GM21367 (cell line): ENCODE measurements around the gene TFB2M.

ENCODE experiments used
- ATAC-seq: cut with Tn5 transposase; IDR thresholded peaks from one replicate; pipeline ENCODE4 v1.9.1; 2021; ENCODE audit not compliant: unreplicated experiment

Gene TFB2M

DNA sequence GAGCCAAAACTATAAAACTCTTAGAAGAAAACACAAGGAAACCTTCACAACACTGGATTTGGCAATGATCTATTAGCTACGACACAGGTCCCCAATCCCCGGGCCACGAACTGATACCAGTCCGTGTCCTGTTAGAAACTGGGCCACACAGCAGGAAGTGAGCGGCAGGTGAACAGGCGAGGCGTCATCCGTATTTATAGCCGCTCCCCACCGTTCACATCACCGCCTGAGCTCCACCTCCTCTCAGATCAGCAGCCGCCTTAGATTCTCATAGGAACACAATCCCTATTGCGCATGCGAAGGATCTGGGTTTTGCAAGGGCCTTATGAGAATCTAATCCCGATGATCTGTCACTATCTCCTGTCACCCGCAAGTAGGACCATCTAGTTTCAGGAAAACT lies 11.9 kb downstream of the TFB2M start:
- no peak for ATAC-seq

GRCh38 chr1:246552110-246552509 lies 14.0 kb downstream of the TFB2M start:
- ATAC-seq: no peak

DNA sequence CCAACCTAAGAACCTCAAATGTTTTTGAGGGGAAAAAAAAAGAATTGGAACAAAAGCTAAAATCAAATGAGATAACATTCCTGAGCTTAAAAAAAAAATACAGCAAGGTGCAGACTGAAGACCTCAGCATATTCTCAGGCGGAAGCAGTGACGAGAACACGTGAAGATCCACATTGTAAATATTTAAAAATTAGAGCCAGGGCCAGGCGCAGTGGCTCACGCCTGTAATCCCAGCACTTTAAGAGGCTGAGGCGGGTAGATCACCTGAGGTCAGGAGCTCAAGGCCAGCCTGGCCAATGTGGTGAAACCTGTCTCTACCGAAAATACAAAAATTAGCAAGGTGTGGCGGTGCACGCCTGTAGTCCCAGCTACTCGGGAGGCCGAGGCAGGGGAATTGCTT lies 15.7 kb downstream of the TFB2M start:
- no peak for ATAC-seq

DNA sequence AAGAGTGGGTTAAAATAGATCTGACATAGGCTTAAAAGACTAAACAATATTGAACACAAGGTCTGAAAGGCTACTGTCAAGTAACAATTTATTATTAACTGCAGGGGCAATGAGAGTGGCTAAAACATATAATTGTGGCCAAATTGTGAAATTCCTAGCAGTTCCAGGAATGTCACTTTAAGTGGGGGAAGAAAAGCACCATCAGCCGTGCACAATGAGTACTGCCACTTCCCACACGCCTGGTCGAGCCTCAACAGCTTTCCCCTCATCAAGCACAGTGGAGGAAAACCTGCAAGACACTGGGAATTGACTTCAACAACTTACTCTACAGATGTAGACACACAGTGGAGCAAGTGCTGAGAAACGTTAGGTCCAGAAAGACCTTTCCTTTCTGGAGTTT lies 16.4 kb downstream of the TFB2M start:
- ATAC-seq: no peak

DNA sequence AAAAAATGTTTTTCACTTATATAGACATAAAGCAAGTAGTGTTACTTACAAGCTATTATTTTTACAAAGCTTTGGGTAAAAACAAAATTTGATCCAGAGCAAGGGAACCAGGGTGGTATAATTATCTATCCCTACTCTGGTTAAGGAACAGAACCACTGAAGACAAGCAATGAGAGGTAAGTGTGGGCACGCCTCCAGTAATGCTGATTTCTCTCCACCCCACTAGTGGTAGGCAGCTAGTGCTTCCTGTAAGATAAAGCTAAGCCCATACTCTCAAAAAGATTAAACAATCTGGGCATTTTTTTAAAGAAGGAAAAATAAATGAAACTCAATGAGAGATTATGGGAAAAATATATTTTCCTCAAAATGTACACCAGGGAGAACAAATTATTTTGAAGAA lies 22.1 kb downstream of the TFB2M start:
- no peak for ATAC-seq

DNA sequence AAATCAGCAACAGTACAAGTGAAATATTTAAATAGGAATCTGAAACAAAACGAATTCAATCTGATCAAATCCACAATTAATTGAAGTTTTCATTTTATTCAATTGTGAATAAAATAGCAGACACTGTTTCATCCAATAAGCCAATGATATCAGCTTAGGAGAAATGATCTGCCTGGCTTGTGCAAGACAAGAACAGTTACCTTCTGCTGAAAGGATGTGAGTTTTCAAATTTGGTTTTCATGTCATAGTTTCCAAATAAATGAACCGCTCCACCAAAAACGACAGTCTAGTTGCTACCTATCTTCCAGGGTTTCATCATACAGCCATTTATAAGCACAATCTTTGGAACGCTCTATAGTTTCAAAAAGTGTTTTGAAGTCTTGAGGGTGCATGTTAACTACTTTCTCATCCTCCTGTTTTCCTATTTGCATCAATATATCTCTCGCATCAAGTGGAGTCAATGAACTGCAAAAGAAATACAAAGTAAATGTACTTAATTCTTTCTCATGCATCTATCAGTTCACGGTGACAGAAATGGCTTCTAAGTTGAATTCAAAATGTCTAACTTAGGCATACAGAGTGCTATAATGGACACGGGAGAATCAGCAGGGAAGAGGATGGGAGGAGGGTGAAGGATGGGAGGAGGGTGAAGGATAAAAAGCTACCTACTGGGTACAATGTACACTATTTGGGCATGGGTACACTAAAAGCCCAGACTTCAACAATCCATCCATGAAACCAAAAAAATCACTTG lies 25.1 kb downstream of the TFB2M start:
- no peak for ATAC-seq

GRCh38 chr1:246537887-246538286 lies 28.2 kb downstream of the TFB2M start:
- no peak for ATAC-seq

DNA sequence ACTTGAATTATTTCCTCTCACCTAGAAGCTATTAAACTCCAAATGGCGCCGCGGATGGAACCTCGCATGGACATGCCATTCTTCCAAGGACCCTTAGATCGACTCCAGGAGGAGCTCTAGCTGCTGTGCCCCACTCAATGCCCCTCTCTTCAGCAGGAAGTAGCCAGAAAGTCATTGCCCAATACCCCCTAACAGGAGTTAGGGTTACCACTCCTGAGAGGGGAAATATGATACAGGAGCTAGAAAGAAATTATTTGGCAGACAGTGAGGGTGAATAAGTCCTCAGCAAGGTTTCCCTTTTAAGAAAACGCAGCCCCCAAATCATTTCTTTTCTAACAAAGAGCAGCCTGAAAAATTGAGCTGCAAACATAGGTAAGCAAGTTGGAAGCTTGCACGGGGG lies 28.6 kb downstream of the TFB2M start:
- no peak for ATAC-seq

GRCh38 chr1:246534114-246534513 lies 31.9 kb downstream of the TFB2M start:
- ATAC-seq: no peak

DNA sequence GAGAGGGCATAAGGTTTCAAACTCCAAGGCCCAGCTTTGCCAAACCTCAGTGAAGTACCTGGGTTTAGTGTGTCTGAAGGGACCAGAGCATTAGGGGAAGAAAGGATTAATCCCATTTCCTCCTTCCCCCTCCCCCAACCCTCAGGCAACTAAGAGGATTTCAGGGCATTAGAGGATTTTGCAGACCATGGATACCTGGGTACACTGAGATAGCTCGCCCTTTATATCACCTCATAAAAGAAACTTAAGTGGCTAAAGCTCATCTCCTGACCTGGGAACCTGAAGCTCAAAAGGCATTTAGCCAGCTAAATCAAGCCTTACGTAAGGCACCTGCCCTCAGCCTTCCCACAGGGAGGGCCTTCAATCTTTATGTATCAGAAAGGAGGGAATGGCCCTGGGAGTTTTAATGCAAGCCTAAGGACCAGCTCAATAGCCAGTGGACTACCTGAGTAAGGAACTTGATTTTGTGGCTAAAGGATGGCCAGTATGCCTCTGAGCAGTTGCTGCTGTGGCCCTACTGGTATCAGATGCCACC lies 32.6 kb downstream of the TFB2M start:
- no peak for ATAC-seq

GRCh38 chr1:246532519-246532918 lies 33.5 kb downstream of the TFB2M start:
- no peak for ATAC-seq

DNA sequence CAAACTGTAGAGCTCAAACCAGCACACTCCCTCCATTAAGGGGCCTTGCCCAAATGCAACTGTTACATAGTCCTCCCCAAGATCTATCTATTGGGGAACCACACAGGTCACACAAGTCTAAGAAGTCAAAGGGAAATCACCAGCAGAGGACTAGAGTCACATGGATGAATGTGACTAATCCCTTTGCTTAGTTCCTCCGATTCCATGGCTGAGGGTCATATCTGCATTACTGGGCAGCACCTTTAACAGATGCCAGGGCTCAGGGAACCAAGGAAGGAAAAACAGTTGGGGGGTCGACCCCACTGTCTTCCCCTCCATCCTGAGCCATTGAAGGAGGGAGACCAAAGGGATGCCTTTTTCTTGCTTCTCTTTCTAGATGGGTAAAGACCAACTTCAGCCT lies 35.6 kb downstream of the TFB2M start:
- no peak for ATAC-seq

GRCh38 chr1:246528933-246529731 lies 36.9 kb downstream of the TFB2M start:
- no peak for ATAC-seq

DNA sequence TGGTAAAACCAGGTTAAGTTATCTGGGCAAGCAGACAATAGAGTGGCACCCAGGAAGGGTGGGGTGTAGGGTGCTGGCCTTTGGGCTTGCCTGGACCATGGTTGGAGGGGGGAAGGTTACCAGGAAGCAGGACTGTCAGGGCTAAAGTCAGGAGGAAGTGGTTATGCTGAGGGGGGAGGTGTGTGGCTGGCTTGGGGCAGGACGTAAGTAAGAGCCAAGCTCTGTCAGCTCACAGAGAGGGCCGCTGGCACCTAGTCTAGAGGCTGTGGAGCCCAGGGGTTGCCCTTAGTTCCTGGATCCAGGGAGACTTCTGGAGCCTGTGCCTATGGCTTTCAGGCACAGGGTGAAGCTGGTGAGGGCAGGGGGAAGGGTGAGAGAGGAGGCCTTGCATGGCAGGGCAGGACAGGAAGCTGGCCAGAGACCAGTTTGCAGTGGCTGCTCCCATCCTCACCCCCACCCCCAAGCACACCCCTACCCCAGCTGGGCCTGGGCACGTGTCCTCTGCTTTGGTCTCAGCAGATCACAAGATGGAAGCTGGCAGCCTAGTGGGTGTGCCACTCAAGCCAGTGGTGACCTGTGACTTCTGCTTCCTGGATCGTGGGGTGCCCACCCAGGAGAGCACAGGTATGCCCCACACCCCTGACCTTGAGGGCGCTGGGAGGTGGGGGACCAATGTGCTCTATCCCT lies 38.5 kb downstream of the TFB2M start:
- peak; percentile 62 for ATAC-seq

DNA sequence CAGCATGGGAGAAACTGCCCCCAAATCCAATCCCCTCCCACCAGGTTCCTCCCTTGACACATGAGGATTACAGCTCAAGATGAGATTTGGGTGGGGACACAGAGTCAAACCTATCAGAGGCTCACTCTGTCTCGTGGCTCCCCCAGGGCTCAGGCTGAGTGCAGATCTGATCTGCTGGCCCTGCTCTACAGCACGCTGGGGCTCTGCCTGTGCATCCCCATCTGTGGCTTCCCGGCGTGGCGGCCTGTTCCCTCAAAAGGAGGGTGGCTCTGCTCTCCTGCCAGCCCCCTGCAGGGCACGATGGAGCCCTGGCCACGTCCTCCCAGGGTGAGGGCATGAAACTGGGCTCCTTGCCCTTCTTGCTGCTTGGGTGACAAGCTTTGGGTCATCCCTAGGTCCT lies 39.1 kb downstream of the TFB2M start:
- no peak for ATAC-seq

GRCh38 chr1:246526380-246526779 lies 39.7 kb downstream of the TFB2M start:
- no peak for ATAC-seq

- no peak for ATAC-seq
Measured at GRCh38 chr1:246519514-246519913, 46.5 kb downstream of the TFB2M start.

- ATAC-seq: no peak
Measured at GRCh38 chr1:246518456-246519205, 47.4 kb downstream of the TFB2M start.

GRCh38 chr1:246517391-246517790 lies 48.7 kb downstream of the TFB2M start:
- ATAC-seq: no peak

- no peak for ATAC-seq
Measured at GRCh38 chr1:246516126-246516525, 49.9 kb downstream of the TFB2M start.
